Fibroblast of gingiva (primary cell): ENCODE measurements around the gene SAC3D1.

Experiments
- DNase-seq: peaks from one replicate; pipeline ENCODE4 v3.0.0-alpha.2; 2011; ENCODE audit warnings: low read depth

SAC3D1 gene

DNA sequence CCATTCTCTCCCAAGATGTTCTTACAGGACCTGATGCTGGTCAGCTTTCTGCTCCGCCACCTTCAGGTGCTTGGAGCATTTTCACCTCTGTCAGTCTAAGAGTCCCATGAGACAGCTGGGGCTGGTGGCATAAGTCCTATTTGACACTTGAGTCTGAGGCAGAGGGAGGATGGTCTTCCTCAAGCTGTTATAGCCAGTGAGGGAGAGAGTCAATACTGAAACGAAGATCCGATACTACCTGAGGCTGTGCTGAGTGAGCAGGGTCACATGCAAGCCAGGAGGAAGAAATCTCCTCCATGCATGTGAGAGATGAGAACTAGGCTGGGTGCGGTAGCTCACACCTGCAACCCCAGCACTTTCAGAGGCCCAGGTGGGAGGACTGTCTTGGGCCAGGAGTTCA, 48.6 kb downstream of the SAC3D1 start:
- no peak for DNase-seq

GRCh38 chr11:65090628-65091027, 49.6 kb downstream of the SAC3D1 start:
- no peak for DNase-seq
